H1 (cell line): ENCODE results near the gene ASH1L.

ENCODE experiments used
- EZH2 ChIP-seq: fragments of 200-600 bp; sonication (generic); IDR thresholded peaks from 2 replicates; pipeline ENCODE4 v1.7.1; 2012; ENCODE audit warnings: low read depth, mild to moderate bottlenecking, moderate library complexity, low read length, inconsistent platforms; ENCODE audit not compliant: severe bottlenecking
- RNF2 ChIP-seq: fragments of 200-900, 300-1000 bp; sonication (generic); IDR thresholded peaks from 2 replicates; pipeline ENCODE4 v1.7.1; 2016; ENCODE audit warnings: borderline replicate concordance, low read depth, mild to moderate bottlenecking, antibody characterized with exemption, low read length; ENCODE audit not compliant: poor library complexity, severe bottlenecking; ENCODE audit errors: missing control alignments
- SAP30 ChIP-seq: fragments of 300-600 bp; sonication (generic); IDR thresholded peaks from 2 replicates; pipeline ENCODE4 v1.7.1; 2012; ENCODE audit warnings: low read length, moderate library complexity, mild to moderate bottlenecking, inconsistent platforms; ENCODE audit not compliant: insufficient read depth, insufficient replicate concordance
- SUZ12 ChIP-seq: fragments of 200-600 bp; sonication (generic); IDR thresholded peaks from 2 replicates; pipeline ENCODE4 v1.6.1; 2012; ENCODE audit warnings: mild to moderate bottlenecking, inconsistent platforms, low read length, moderate library complexity, mixed read lengths
- TF ChIP-seq, protein P1 (sequence below), 3 experiments: IDR thresholded peaks; 1 replicate in 2 of 3; 2 replicates in 1 of 3; pipeline versions ENCODE4 v1.5.1 to v1.6.1; 2011; ENCODE audit warnings: low read length in 3 of 3, mild to moderate bottlenecking in 3 of 3, inconsistent platforms in 2 of 3, low read depth in 1 of 3, moderate library complexity in 1 of 3; ENCODE audit not compliant: insufficient read depth in 1 of 3; ENCODE audit errors: control extremely low read depth in 1 of 3

GRCh38 chr1:155304558-155305063 lies 258.0 kb downstream of the ASH1L start:
- TF ChIP-seq, protein P1, sequence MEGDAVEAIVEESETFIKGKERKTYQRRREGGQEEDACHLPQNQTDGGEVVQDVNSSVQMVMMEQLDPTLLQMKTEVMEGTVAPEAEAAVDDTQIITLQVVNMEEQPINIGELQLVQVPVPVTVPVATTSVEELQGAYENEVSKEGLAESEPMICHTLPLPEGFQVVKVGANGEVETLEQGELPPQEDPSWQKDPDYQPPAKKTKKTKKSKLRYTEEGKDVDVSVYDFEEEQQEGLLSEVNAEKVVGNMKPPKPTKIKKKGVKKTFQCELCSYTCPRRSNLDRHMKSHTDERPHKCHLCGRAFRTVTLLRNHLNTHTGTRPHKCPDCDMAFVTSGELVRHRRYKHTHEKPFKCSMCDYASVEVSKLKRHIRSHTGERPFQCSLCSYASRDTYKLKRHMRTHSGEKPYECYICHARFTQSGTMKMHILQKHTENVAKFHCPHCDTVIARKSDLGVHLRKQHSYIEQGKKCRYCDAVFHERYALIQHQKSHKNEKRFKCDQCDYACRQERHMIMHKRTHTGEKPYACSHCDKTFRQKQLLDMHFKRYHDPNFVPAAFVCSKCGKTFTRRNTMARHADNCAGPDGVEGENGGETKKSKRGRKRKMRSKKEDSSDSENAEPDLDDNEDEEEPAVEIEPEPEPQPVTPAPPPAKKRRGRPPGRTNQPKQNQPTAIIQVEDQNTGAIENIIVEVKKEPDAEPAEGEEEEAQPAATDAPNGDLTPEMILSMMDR (IDR thresholded peaks at IDR 0.05; ENCODE audit: control extremely low read depth in 1 of 3, insufficient read depth in 1 of 3, low read depth in 1 of 3, low read length in 3 of 3): no peak
- no peak for TF ChIP-seq SAP30
- TF ChIP-seq SUZ12: no peak
- TF ChIP-seq EZH2: no peak
- no peak for TF ChIP-seq RNF2
